SK-N-SH (cell line): ENCODE measurements around the gene RAD23B.

Source experiments
- CTCF ChIP-seq: fragments of 200-600 bp; sonication (generic); IDR thresholded peaks from 2 replicates; pipeline ENCODE4 v1.6.1; 2017; ENCODE audit warnings: antibody characterized with exemption, mild to moderate bottlenecking, moderate library complexity
- GATA2 ChIP-seq: sonication (generic); formaldehyde crosslinking; IDR thresholded peaks from 2 replicates; pipeline ENCODE4 v1.5.0; 2020; ENCODE audit warnings: mild to moderate bottlenecking, missing genetic modification reagents
- JUND ChIP-seq: IDR thresholded peaks from 2 replicates; pipeline ENCODE4 v1.4.0; 2012
- MEF2A ChIP-seq: IDR thresholded peaks from 2 replicates; pipeline ENCODE4 v1.4.0; 2012; ENCODE audit warnings: low read depth, borderline replicate concordance
- POLR2AphosphoS5 ChIP-seq: IDR thresholded peaks from 2 replicates; pipeline ENCODE4 v1.6.1; 2012; ENCODE audit warnings: low read depth, low read length
- TCF12 ChIP-seq: IDR thresholded peaks from 2 replicates; pipeline ENCODE4 v1.4.0; 2012
- TEAD4 ChIP-seq: IDR thresholded peaks from 2 replicates; pipeline ENCODE4 v1.4.0; 2012; ENCODE audit warnings: mild to moderate bottlenecking, borderline replicate concordance; ENCODE audit not compliant: insufficient read depth
- YY1 ChIP-seq: IDR thresholded peaks from 2 replicates; pipeline ENCODE4 v1.4.0; 2012; ENCODE audit warnings: low read depth, mild to moderate bottlenecking
- TF ChIP-seq, protein P1 (sequence below): IDR thresholded peaks from 2 replicates; pipeline ENCODE4; 2012
- TF ChIP-seq, protein P2 (sequence below): IDR thresholded peaks from 2 replicates; pipeline ENCODE4 v1.4.0; 2012; ENCODE audit warnings: low read depth, borderline replicate concordance

GRCh38 chr9:107249131-107249533, 33.9 kb upstream of the RAD23B start:
- TF ChIP-seq MEF2A: no peak
- TF ChIP-seq TCF12: peak; percentile 18; the same call in 1 of the 2 replicates
- no peak for TF ChIP-seq YY1
- TF ChIP-seq GATA2 (CRISPR knock-in tag): no peak
- TF ChIP-seq CTCF: no peak
- TF ChIP-seq POLR2AphosphoS5: no peak
- no peak for TF ChIP-seq JUND
- TF ChIP-seq, protein P1, sequence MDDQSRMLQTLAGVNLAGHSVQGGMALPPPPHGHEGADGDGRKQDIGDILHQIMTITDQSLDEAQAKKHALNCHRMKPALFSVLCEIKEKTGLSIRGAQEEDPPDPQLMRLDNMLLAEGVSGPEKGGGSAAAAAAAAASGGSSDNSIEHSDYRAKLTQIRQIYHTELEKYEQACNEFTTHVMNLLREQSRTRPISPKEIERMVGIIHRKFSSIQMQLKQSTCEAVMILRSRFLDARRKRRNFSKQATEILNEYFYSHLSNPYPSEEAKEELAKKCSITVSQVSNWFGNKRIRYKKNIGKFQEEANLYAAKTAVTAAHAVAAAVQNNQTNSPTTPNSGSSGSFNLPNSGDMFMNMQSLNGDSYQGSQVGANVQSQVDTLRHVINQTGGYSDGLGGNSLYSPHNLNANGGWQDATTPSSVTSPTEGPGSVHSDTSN: no peak
- TF ChIP-seq, protein P2, sequence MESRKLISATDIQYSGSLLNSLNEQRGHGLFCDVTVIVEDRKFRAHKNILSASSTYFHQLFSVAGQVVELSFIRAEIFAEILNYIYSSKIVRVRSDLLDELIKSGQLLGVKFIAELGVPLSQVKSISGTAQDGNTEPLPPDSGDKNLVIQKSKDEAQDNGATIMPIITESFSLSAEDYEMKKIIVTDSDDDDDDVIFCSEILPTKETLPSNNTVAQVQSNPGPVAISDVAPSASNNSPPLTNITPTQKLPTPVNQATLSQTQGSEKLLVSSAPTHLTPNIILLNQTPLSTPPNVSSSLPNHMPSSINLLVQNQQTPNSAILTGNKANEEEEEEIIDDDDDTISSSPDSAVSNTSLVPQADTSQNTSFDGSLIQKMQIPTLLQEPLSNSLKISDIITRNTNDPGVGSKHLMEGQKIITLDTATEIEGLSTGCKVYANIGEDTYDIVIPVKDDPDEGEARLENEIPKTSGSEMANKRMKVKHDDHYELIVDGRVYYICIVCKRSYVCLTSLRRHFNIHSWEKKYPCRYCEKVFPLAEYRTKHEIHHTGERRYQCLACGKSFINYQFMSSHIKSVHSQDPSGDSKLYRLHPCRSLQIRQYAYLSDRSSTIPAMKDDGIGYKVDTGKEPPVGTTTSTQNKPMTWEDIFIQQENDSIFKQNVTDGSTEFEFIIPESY: no peak
- no peak for TF ChIP-seq TEAD4
